Keratinocyte (primary cell): Measurements from ENCODE around the gene NTF4. TPM values are rescaled to one million over a fixed set of nuclear protein-coding genes. Genes with fewer than 3 reads are reported as not detected.
A peak's percentile ranks its signal among the peaks of the same experiment; 100 is the strongest.
"Not testable (repeated sequence)": the region's sequence is repeated elsewhere in the genome, so short reads cannot be mapped to it uniquely, and the experiment has no call there.

ENCODE experiments used
- DNase-seq: peaks from one replicate; pipeline ENCODE4 v3.0.0-alpha.2; 2011; ENCODE audit warnings: low read depth, missing footprints, low spot score
- FAIRE-seq: peaks from 2 replicates; lab custom pipeline; 2011; peaks lifted over from hg19 to GRCh38; lab: Jason Lieb, UNC
- H2AFZ ChIP-seq: 2 replicates; pipeline ENCODE4 v1.6.0; 2012; ENCODE audit warnings: low read length, control low read depth, inconsistent platforms; ENCODE audit not compliant: control insufficient read depth
- H3K27ac ChIP-seq: 2 replicates; pipeline ENCODE4 v1.5.1; 2011; ENCODE audit warnings: low read length; ENCODE audit not compliant: control insufficient read depth, insufficient read depth
- H3K27me3 ChIP-seq: 3 replicates; pipeline ENCODE4 v1.6.0; 2011; ENCODE audit warnings: low read length; ENCODE audit not compliant: control insufficient read depth, insufficient read depth; ENCODE audit errors: extremely low read depth
- H3K36me3 ChIP-seq, 2 experiments: 2 replicates in 1 of 2; 3 replicates in 1 of 2; pipeline ENCODE4 v1.5.1; 2011; ENCODE audit warnings: low read length in 2 of 2, mild to moderate bottlenecking in 1 of 2; ENCODE audit not compliant: control insufficient read depth in 2 of 2, insufficient read depth in 2 of 2; ENCODE audit errors: extremely low read depth in 1 of 2
- H3K4me1 ChIP-seq: 3 replicates; pipeline ENCODE4 v1.5.1; 2011; ENCODE audit warnings: low read length; ENCODE audit not compliant: control insufficient read depth, insufficient read depth; ENCODE audit errors: extremely low read depth
- H3K4me2 ChIP-seq: 3 replicates; pipeline ENCODE4 v1.6.0; 2011; ENCODE audit warnings: low read depth, low read length; ENCODE audit not compliant: control insufficient read depth, insufficient read depth; ENCODE audit errors: extremely low read depth
- H3K4me3 ChIP-seq, 3 experiments: fragments of 200-600 bp in 1 of 3; sonication (generic) in 1 of 3; 2 replicates in 2 of 3; 3 replicates in 1 of 3; pipeline ENCODE4 v1.5.1; 2011 to 2016; ENCODE audit warnings: low read length in 3 of 3, mild to moderate bottlenecking in 3 of 3, control low read depth in 2 of 3, inconsistent platforms in 1 of 3, low read depth in 1 of 3, mixed read lengths in 1 of 3, mixed run types in 1 of 3, moderate library complexity in 1 of 3; ENCODE audit not compliant: control insufficient read depth in 2 of 3, insufficient read depth in 2 of 3; ENCODE audit errors: extremely low read depth in 1 of 3
- H3K79me2 ChIP-seq: 2 replicates; pipeline ENCODE4 v1.6.0; 2012; ENCODE audit warnings: low read length; ENCODE audit not compliant: control insufficient read depth, insufficient read depth
- H3K9ac ChIP-seq: 3 replicates; pipeline ENCODE4 v1.6.0; 2011; ENCODE audit warnings: low read length; ENCODE audit not compliant: control insufficient read depth, insufficient read depth; ENCODE audit errors: extremely low read depth
- H3K9me1 ChIP-seq: 3 replicates; pipeline ENCODE4 v1.6.0; 2011; ENCODE audit warnings: low read length; ENCODE audit not compliant: control insufficient read depth, insufficient read depth; ENCODE audit errors: extremely low read depth
- H3K9me3 ChIP-seq: 2 replicates; pipeline ENCODE4 v1.5.1; 2012; ENCODE audit warnings: low read depth, low read length; ENCODE audit not compliant: control insufficient read depth
- H4K20me1 ChIP-seq: 3 replicates; pipeline ENCODE4 v1.6.0; 2011; ENCODE audit warnings: low read length; ENCODE audit not compliant: control insufficient read depth, insufficient read depth; ENCODE audit errors: extremely low read depth
- EZH2 ChIP-seq: IDR thresholded peaks from one replicate; pipeline ENCODE4 v1.6.1; 2012; ENCODE audit warnings: inconsistent platforms, mild to moderate bottlenecking, low read length, moderate library complexity
- dilution Hi-C: fragments of 300-500 bp; cut with MboI; formaldehyde crosslinking; loops from one replicate; pipeline ENCODE4 v1.7.0; 2020; ENCODE audit warnings: low sequenced_read_pairs; ENCODE audit not compliant: extremely low pct_ligation_motif_present
- polyA plus RNA-seq, 5 experiments: library from polyadenylated mRNA; depleted of rRNA in 3 of 5; stranded (reverse) in 3 of 5; stranded (forward) in 1 of 5; unstranded in 1 of 5; fragments of >200 nt; gene quantifications; 1 replicate in 1 of 5; 2 replicates in 3 of 5; 3 replicates in 1 of 5; pipeline versions ENCODE4 v1.2.1 to v1.2.3, GENCODE V29; 2011 to 2012; ENCODE audit warnings: missing spikeins in 2 of 5, low read depth in 1 of 5, low replicate concordance in 1 of 5
- TF ChIP-seq, protein P1 (sequence below), 3 experiments: IDR thresholded peaks in 1 of 3; conservative IDR thresholded peaks in 1 of 3; optimal IDR thresholded peaks in 1 of 3; 2 replicates in 2 of 3; 3 replicates in 1 of 3; pipeline versions ENCODE3 to v1.5.1; 2011; ENCODE audit warnings: low read length in 3 of 3, mild to moderate bottlenecking in 3 of 3, moderate library complexity in 2 of 3, control low read depth in 1 of 3, inconsistent platforms in 1 of 3; ENCODE audit not compliant: insufficient read depth in 2 of 3; ENCODE audit errors: extremely low read depth in 1 of 3

The NTF4 gene
- polyA plus RNA-seq, 1 donor (not counting 4 experiments of a cell fraction or from before 2014, with no cell fraction given): 8.3 TPM

DNA sequence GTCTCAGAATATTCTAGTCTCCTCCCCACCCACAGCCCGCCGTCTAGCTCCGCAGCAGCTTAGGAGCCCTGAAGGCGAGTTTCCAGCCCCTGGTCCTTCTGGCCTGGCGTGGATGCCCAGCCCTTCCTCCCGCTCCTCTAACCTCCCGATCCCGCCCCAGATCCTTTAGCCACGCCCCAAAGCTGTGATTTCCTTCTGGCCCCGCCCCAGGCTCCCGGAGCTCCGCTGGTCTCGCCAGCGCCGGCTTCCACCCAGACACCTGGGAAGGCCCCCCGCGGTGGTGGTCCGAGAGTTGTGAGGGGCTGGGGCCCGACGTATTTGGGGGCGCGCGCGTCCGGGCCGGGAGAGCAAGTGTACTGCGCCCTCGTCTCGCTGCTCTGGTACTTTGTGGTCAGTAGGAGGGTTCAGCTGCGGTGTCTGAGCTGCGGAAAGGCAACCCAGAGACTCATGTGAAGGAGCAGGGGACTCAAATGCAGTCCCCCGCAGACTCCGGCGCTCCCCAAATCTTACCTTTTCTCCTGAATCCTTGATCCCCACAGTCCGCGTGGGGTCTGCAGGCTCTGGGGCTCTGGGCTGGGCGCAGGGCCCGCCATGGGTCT lies 6.9 kb downstream of the NTF4 start, which contains the start of gene CGB7:
CGB7 (minus strand) TSS at position 114 of the 599 bp plus-strand sequence. CDS start 2,374 bp downstream, outside the sequence.
- peak within 1 kb of the TSS; percentile 95 for H3K4me2 ChIP-seq
- H3K9me3 ChIP-seq: no peaks in the 10 kb centered on the region
- H3K27me3 ChIP-seq: no peaks in the 10 kb centered on the region
- H3K4me1 ChIP-seq: peaks cover 14% of the 10 kb centered on the region
- TF ChIP-seq, protein P1, sequence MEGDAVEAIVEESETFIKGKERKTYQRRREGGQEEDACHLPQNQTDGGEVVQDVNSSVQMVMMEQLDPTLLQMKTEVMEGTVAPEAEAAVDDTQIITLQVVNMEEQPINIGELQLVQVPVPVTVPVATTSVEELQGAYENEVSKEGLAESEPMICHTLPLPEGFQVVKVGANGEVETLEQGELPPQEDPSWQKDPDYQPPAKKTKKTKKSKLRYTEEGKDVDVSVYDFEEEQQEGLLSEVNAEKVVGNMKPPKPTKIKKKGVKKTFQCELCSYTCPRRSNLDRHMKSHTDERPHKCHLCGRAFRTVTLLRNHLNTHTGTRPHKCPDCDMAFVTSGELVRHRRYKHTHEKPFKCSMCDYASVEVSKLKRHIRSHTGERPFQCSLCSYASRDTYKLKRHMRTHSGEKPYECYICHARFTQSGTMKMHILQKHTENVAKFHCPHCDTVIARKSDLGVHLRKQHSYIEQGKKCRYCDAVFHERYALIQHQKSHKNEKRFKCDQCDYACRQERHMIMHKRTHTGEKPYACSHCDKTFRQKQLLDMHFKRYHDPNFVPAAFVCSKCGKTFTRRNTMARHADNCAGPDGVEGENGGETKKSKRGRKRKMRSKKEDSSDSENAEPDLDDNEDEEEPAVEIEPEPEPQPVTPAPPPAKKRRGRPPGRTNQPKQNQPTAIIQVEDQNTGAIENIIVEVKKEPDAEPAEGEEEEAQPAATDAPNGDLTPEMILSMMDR (optimal IDR thresholded peaks at IDR 0.05 in 1 of 3, IDR thresholded peaks at IDR 0.05 in 1 of 3, conservative IDR thresholded peaks at IDR 0.05 in 1 of 3; ENCODE audit: extremely low read depth in 1 of 3, insufficient read depth in 2 of 3, low read length in 3 of 3): no peak
- no peak for TF ChIP-seq EZH2
- FAIRE-seq (no peak), DNase-seq (no peak)
- dilution Hi-C loops: no loop called here
- peak within 1 kb of the TSS; percentile 79 for H3K9ac ChIP-seq
- peak within 1 kb of the TSS; percentile 40 for H3K27ac ChIP-seq
- H2AFZ ChIP-seq: peak within 1 kb of the TSS; percentile 41
- H3K9me1 ChIP-seq: peaks cover 2% of the 10 kb centered on the region
- H3K4me3 ChIP-seq: peak within 1 kb of the TSS; percentile 52 to 79 (median 68)
- peaks cover 1 to 3% of the 10 kb centered on the region in 2 experiments for H3K36me3 ChIP-seq
- H4K20me1 ChIP-seq: no peaks in the 10 kb centered on the region
- H3K79me2 ChIP-seq: no peaks in the 10 kb centered on the region

DNA sequence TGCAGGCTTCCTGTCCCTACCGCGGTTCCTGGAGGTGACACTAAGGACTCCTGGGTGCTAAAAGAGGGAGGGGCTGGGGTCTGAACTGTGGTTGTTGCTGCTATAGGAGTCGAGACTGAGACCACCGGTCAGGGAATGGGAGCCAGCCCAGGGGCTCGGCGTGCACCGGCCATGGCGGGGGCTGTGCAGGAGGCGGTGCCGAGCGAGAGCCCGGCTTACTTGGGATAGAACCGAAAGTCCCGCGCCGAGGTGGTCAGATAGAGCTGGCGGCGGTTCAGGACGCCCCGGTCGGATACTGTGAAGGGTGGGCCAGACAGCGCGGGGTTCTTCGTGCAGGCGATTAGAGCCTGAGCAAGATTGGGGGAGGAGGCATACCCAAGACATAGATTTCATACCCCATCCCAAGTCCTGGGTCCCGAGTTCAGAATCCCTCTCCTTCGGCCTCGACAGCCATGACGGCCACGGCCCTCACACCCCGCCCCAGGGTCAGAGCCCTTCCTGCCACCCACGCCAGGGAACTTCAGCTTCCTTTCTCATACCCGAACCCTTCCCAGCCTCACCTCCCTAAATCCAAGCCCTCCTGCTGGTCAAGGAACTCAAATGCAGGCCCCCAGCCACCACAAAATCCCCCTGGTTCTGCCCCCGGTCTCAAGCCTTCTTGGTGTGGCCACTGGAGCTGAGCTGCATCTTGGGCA lies 7.6 kb downstream of the NTF4 start:
- H3K9me1 ChIP-seq, H4K20me1 ChIP-seq, H3K27me3 ChIP-seq, DNase-seq, dilution Hi-C loops, H3K36me3 ChIP-seq, H3K79me2 ChIP-seq, H3K9me3 ChIP-seq: not testable (repeated sequence)
- H3K27ac ChIP-seq: peak overlapping the region; percentile 40
- peak overlapping the region; percentile 79 for H3K9ac ChIP-seq
- peak overlapping the region; percentile 95 for H3K4me2 ChIP-seq
- peak overlapping the region; percentile 41 for H2AFZ ChIP-seq
- peak overlapping the region; percentile 52 to 79 (median 68) for H3K4me3 ChIP-seq
- FAIRE-seq: peak; percentile 61
- H3K4me1 ChIP-seq: peaks cover 14% of the 10 kb centered on the region
